ENCODE results near the gene HIC1.

The HIC1 gene

GRCh38 chr17:2087597-2088211 lies 32.8 kb downstream of the HIC1 start:
- no peak for DNase-seq (ENCODE audit: low read depth)
- H3K4me3 ChIP-seq (ENCODE audit: low read length), result no peak overlapping the region
- TF ChIP-seq, protein P1, sequence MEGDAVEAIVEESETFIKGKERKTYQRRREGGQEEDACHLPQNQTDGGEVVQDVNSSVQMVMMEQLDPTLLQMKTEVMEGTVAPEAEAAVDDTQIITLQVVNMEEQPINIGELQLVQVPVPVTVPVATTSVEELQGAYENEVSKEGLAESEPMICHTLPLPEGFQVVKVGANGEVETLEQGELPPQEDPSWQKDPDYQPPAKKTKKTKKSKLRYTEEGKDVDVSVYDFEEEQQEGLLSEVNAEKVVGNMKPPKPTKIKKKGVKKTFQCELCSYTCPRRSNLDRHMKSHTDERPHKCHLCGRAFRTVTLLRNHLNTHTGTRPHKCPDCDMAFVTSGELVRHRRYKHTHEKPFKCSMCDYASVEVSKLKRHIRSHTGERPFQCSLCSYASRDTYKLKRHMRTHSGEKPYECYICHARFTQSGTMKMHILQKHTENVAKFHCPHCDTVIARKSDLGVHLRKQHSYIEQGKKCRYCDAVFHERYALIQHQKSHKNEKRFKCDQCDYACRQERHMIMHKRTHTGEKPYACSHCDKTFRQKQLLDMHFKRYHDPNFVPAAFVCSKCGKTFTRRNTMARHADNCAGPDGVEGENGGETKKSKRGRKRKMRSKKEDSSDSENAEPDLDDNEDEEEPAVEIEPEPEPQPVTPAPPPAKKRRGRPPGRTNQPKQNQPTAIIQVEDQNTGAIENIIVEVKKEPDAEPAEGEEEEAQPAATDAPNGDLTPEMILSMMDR (conservative IDR thresholded peaks at IDR 0.05; ENCODE audit: low read length), result no peak

DNA sequence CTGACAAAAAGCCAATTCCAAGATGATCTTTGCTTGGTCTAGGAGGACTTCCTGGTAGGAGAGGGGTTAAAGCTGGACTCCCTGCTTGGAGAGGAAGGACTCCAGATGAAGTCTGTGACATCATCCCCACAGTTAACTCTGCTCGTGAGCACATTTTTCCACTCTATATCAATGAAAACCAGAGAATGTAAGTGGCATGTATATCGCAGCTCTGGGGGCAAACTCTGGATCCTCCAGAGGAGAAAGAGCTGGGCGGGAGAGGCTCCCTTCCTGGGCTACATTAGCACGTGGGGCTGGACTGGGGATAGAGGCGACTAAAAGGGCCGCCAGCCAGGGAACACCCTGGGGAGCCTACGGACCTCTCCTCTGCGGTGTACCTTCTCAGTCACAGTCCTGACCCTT lies 34.1 kb downstream of the HIC1 start:
- H3K4me3 ChIP-seq (ENCODE audit: low read length), result peak overlapping the region; percentile 58
- peak; percentile 58 for DNase-seq (ENCODE audit: low read depth)
- TF ChIP-seq, protein P1 (conservative IDR thresholded peaks at IDR 0.05; ENCODE audit: low read length), result no peak

GRCh38 chr17:2090210-2090641 lies 35.3 kb downstream of the HIC1 start:
- TF ChIP-seq, protein P1 (conservative IDR thresholded peaks at IDR 0.05; ENCODE audit: low read length), result no peak
- H3K4me3 ChIP-seq (ENCODE audit: low read length), result peak overlapping the region; percentile 58; the same call in 1 of the 2 replicates
- DNase-seq (ENCODE audit: low read depth), result no peak

GRCh38 chr17:2090804-2091534 lies 36.1 kb downstream of the HIC1 start:
- DNase-seq (ENCODE audit: low read depth), result peak; percentile 96
- H3K4me3 ChIP-seq (ENCODE audit: low read length), result peak overlapping the region; percentile 29; the same call in 1 of the 2 replicates
- TF ChIP-seq, protein P1 (conservative IDR thresholded peaks at IDR 0.05; ENCODE audit: low read length), result peak; percentile 69

DNA sequence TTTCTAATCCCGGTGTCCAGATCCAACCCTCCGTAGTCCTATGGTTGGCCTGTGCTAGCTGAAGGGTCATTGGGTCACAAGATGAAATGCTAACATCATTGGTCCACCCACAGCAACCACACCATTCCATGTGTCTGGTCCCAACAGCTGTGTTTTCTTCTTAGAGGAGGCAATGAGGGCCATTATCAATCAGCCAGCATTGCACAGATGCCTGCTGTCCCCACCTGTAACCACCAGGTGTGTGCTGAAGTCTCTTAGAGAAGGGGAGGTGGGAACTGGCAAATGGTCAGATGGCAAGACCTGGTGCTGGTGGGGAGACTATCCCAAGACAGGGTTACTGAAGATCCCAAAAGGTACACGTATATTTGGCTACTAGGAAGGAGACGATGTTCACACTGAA lies 37.4 kb downstream of the HIC1 start:
- no peak overlapping the region for H3K4me3 ChIP-seq (ENCODE audit: low read length)
- TF ChIP-seq, protein P1 (conservative IDR thresholded peaks at IDR 0.05; ENCODE audit: low read length), result no peak
- no peak for DNase-seq (ENCODE audit: low read depth)

DNA sequence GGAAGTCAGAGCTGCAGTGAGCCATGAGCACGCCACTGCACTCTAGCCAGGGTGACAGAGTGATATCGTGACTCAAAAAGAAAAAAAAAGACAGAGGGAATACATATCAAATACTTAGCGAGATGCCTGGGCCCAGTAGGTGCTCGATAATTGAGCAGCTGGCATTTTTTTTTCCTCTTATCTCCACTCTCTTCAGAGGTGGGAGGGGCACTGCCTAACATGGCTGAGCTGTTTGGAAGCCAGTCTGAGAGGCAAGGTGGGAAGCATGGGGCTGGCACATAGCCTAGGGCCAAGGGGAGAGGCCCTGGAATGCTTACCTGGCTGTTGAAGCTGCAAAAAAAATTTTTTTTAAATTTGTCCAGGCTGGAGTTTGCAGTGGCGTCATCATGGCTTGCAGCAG lies 38.4 kb downstream of the HIC1 start:
- DNase-seq (ENCODE audit: low read depth), result no peak
- H3K4me3 ChIP-seq (ENCODE audit: low read length), result no peak overlapping the region
- TF ChIP-seq, protein P1 (conservative IDR thresholded peaks at IDR 0.05; ENCODE audit: low read length), result no peak
